ENCODE data around the gene SND1.

- TF ChIP-seq RCOR1 (IDR thresholded peaks at IDR 0.05; ENCODE audit: insufficient replicate concordance, low read length): no peak
- peak; percentile 79 for TF ChIP-seq MAFK (IDR thresholded peaks at IDR 0.05; ENCODE audit: low read depth, low read length)
- TF ChIP-seq CHD1 (IDR thresholded peaks at IDR 0.05; ENCODE audit: low read depth, low read length): no peak
- no peak for TF ChIP-seq CTCF (conservative IDR thresholded peaks at IDR 0.05; ENCODE audit: low read depth, low read length)
- TF ChIP-seq RAD21 (IDR thresholded peaks at IDR 0.05; ENCODE audit: low read length): no peak
- no peak for TF ChIP-seq POLR2A (IDR thresholded peaks at IDR 0.05; ENCODE audit: low read depth, low read length)
Observed at GRCh38 chr7:127807340-127807739, 155.3 kb downstream of the SND1 start.
